Left ventricle myocardium inferior (tissue), 1 donor: ENCODE data around the gene NAV2. TPM values are rescaled to one million over a fixed set of nuclear protein-coding genes. Genes with fewer than 3 reads are reported as not detected.

Experiments used
- DNase-seq: peaks from one replicate; pipeline ENCODE4 v3.0.0-alpha.2; 2020
- H3K27ac ChIP-seq: fragments of 200-600 bp; replicated peaks from 2 replicates; pipeline ENCODE4 v1.8.0; 2021
- H3K27me3 ChIP-seq: fragments of 200-600 bp; 2 replicates; pipeline ENCODE4 v1.8.0; 2021; ENCODE audit warnings: low read depth
- H3K36me3 ChIP-seq: fragments of 200-600 bp; 2 replicates; pipeline ENCODE4 v1.8.0; 2021
- H3K4me1 ChIP-seq: fragments of 200-600 bp; 2 replicates; pipeline ENCODE4 v1.8.0; 2021
- H3K4me3 ChIP-seq: fragments of 200-600 bp; 2 replicates; pipeline ENCODE4 v1.8.0; 2021; ENCODE audit warnings: mild to moderate bottlenecking, moderate library complexity
- H3K9me3 ChIP-seq: fragments of 200-600 bp; replicated peaks from 2 replicates; pipeline ENCODE4 v1.8.0; 2021
- CTCF ChIP-seq: fragments of 200-600 bp; IDR thresholded peaks from 2 replicates; pipeline ENCODE4 v1.8.0; 2021; ENCODE audit warnings: antibody characterized with exemption, mild to moderate bottlenecking, borderline replicate concordance
- intact Hi-C: fragments of 100-400 bp; cut with micrococcal nuclease; formaldehyde crosslinking; loops from one replicate; pipeline ENCODE4 v1.11.0; 2022
- total RNA-seq: library from RNA; stranded (reverse); fragmentation: NEBNext Ultra II Directional; extraction: Animal tissue kit (Norgen Biotek cat#: 25700); gene quantifications from one replicate; pipeline ENCODE4 v1.2.1, GENCODE V29; 2021
- donor health status: DM: no; HTN: yes; CAD: no; lungs with severe emphysema.

Gene NAV2
- total RNA-seq, 1 donor from 2014 or later = 14.3 TPM

GRCh38 chr11:19836666-19837065 lies 124.0 kb downstream of the NAV2 start:
- Histone ChIP-seq H3K4me1 (peaks cover 11% of the 10 kb centered on the region), H3K4me3 (no peak overlapping the region), H3K27me3 (no peaks in the 10 kb centered on the region), H3K9me3 (peaks cover 8% of the 10 kb centered on the region), H3K27ac (no peak overlapping the region), H3K36me3 (peaks cover 19% of the 10 kb centered on the region)
- intact Hi-C loops = no loop called here
- TF ChIP-seq CTCF = no peak
- no peak for DNase-seq

GRCh38 chr11:19838994-19839768 lies 126.5 kb downstream of the NAV2 start:
- TF ChIP-seq CTCF = no peak
- no peaks in the 10 kb centered on the region for H3K27me3 ChIP-seq
- H3K27ac ChIP-seq = no peak overlapping the region
- no peak overlapping the region for H3K4me3 ChIP-seq
- no peaks in the 10 kb centered on the region for H3K9me3 ChIP-seq
- peaks cover 31% of the 10 kb centered on the region for H3K4me1 ChIP-seq
- no peak for DNase-seq
- intact Hi-C loops = no loop called here
- peaks cover 1% of the 10 kb centered on the region for H3K36me3 ChIP-seq

GRCh38 chr11:19840961-19841360 lies 128.3 kb downstream of the NAV2 start:
- intact Hi-C loops = no loop called here
- no peak for DNase-seq
- no peak overlapping the region for H3K27ac ChIP-seq
- H3K27me3 ChIP-seq = no peaks in the 10 kb centered on the region
- no peaks in the 10 kb centered on the region for H3K36me3 ChIP-seq
- no peak overlapping the region for H3K4me3 ChIP-seq
- no peak for TF ChIP-seq CTCF
- H3K4me1 ChIP-seq = peaks cover 44% of the 10 kb centered on the region
- H3K9me3 ChIP-seq = no peaks in the 10 kb centered on the region

GRCh38 chr11:19842505-19842904 lies 129.9 kb downstream of the NAV2 start:
- H3K4me1 ChIP-seq = peaks cover 60% of the 10 kb centered on the region
- no peak for DNase-seq
- H3K4me3 ChIP-seq = no peak overlapping the region
- intact Hi-C loops = no loop called here
- no peaks in the 10 kb centered on the region for H3K36me3 ChIP-seq
- H3K9me3 ChIP-seq = no peaks in the 10 kb centered on the region
- no peak overlapping the region for H3K27ac ChIP-seq
- no peak for TF ChIP-seq CTCF
- no peaks in the 10 kb centered on the region for H3K27me3 ChIP-seq

- Histone ChIP-seq H3K4me3 (no peak overlapping the region), H3K27ac (no peak overlapping the region), H3K36me3 (no peaks in the 10 kb centered on the region), H3K4me1 (peaks cover 66% of the 10 kb centered on the region), H3K27me3 (no peaks in the 10 kb centered on the region), H3K9me3 (no peaks in the 10 kb centered on the region)
- intact Hi-C loops = no loop called here
- TF ChIP-seq CTCF = no peak
- no peak for DNase-seq
Measured at GRCh38 chr11:19843079-19843478, 130.4 kb downstream of the NAV2 start.
